A549 treated with AZD2906 at 1 μM for 4 hours (cell line): Measurements from ENCODE around the gene NRM. TPM values are rescaled to one million over a fixed set of nuclear protein-coding genes. Genes with fewer than 3 reads are reported as not detected.

Source experiments
- total RNA-seq: library from RNA; stranded (reverse); fragments of 200-300 nt; extraction: Qiagen RNA extraction; gene quantifications from 5 replicates; pipeline ENCODE4 v1.2.3, GENCODE V29; 2022

NRM gene
- total RNA-seq: 21.7 to 28.7 TPM (median 27.9 TPM) in 5 replicates

GRCh38 chr6:30690403-30691207 is at the start of gene NRM:
Gene NRM (minus strand): TSS chr6:30690984. CDS start chr6:30690974, 10 bp downstream.

GRCh38 chr6:30719791-30720737 is 29.3 kb upstream of the NRM start, which contains the start of gene TUBB:
Gene TUBB (plus strand): TSS chr6:30720352. CDS start chr6:30720507, 155 bp downstream.

GRCh38 chr6:30717129-30717844 is 26.5 kb upstream of the NRM start, which contains the start of gene MDC1:
Gene MDC1 (minus strand): TSS chr6:30717281. CDS start chr6:30715175, 2,106 bp downstream.

GRCh38 chr6:30686009-30686907 is 4.5 kb downstream of the NRM start, which contains the start of gene PPP1R18:
Gene PPP1R18 (minus strand): TSS chr6:30686645. CDS start chr6:30686018, 627 bp downstream.

GRCh38 chr6:30672445-30673253 is 18.1 kb downstream of the NRM start, which contains the start of gene DHX16:
Gene DHX16 (minus strand): TSS chr6:30673006. CDS start chr6:30672841, 165 bp downstream.

GRCh38 chr6:30646450-30647241 is 44.1 kb downstream of the NRM start, which contains the start of gene C6orf136:
Gene C6orf136 (plus strand): TSS chr6:30647133. CDS start chr6:30647232, 99 bp downstream.

Other genes with a start within 250 kb of the NRM start
- gene HLA-E, start 201.5 kb downstream of the NRM start, total RNA-seq: 58.6 to 63.1 TPM (median 60.4 TPM) in 5 replicates
- 26.8 to 32.9 TPM (median 30.8 TPM) in 5 replicates for gene GNL1, start 134.5 kb downstream of the NRM start, total RNA-seq
- 15.2 to 17.3 TPM (median 16.5 TPM) in 5 replicates for gene PRR3, start 133.7 kb downstream of the NRM start, total RNA-seq
- gene ABCF1, start 119.5 kb downstream of the NRM start, total RNA-seq: 45.1 to 57.4 TPM (median 48.6 TPM) in 5 replicates
- 27.6 to 43.6 TPM (median 31.5 TPM) in 5 replicates for gene PPP1R10, start 73.7 kb downstream of the NRM start, total RNA-seq
- gene MRPS18B, start 73.1 kb downstream of the NRM start, total RNA-seq: 70.3 to 114 TPM (median 72.6 TPM) in 5 replicates
- gene ATAT1, start 64.1 kb downstream of the NRM start, total RNA-seq: 4.9 to 6.4 TPM (median 5.8 TPM) in 5 replicates
- 10.9 to 13.6 TPM (median 13.2 TPM) in 5 replicates for gene C6orf136, start 43.9 kb downstream of the NRM start, total RNA-seq
- 25.9 to 28.6 TPM (median 27.0 TPM) in 5 replicates for gene DHX16, start 18.0 kb downstream of the NRM start, total RNA-seq
- 38.8 to 45.2 TPM (median 41.3 TPM) in 5 replicates for gene PPP1R18, start 4.3 kb downstream of the NRM start, total RNA-seq
- 15.5 to 19.2 TPM (median 15.8 TPM) in 5 replicates for gene MDC1, start 26.3 kb upstream of the NRM start, total RNA-seq
- gene TUBB, start 29.4 kb upstream of the NRM start, total RNA-seq: 793 to 945 TPM (median 901 TPM) in 5 replicates
- gene FLOT1, start 51.7 kb upstream of the NRM start, total RNA-seq: 83.5 to 93.1 TPM (median 90.0 TPM) in 5 replicates
- 40.1 to 61.9 TPM (median 59.7 TPM) in 5 replicates for gene IER3, start 53.6 kb upstream of the NRM start, total RNA-seq
- 56.9 to 64.4 TPM (median 63.5 TPM) in 5 replicates for gene DDR1, start 193.5 kb upstream of the NRM start, total RNA-seq
- 16.1 to 21.6 TPM (median 19.1 TPM) in 5 replicates for gene GTF2H4, start 217.2 kb upstream of the NRM start, total RNA-seq
- 14.1 to 15.9 TPM (median 15.6 TPM) in 5 replicates for gene VARS2, start 223.3 kb upstream of the NRM start, total RNA-seq
- gene SFTA2, start 241.2 kb upstream of the NRM start, total RNA-seq: 0.19 to 0.38 TPM (median 0.24 TPM) in 3 of 5 replicates, not detected in the others
- 0.09 to 0.17 TPM (median 0.10 TPM) in 5 replicates for gene MUCL3, start 250.0 kb upstream of the NRM start, total RNA-seq